GM19351 (cell line): ENCODE measurements around the gene SETD6.
"Not testable (repeated sequence)": the region's sequence is repeated elsewhere in the genome, so short reads cannot be mapped to it uniquely, and the experiment has no call there.

Experiments
- ATAC-seq: cut with Tn5 transposase; IDR thresholded peaks from one replicate; pipeline ENCODE4 v1.9.1; 2021; ENCODE audit warnings: mild to moderate bottlenecking, moderate library complexity; ENCODE audit not compliant: unreplicated experiment

SETD6 gene

GRCh38 chr16:58515125-58515870, at the start of gene SETD6:
Gene SETD6 (plus strand): TSS chr16:58515517. CDS start chr16:58515538, 21 bp downstream.
- ATAC-seq = peak; percentile 73

- no peak for ATAC-seq
Observed at GRCh38 chr16:58465817-58466216, 49.5 kb upstream of the SETD6 start.

GRCh38 chr16:58466396-58466795, 48.9 kb upstream of the SETD6 start:
- ATAC-seq = no peak

GRCh38 chr16:58467905-58468304, 47.4 kb upstream of the SETD6 start:
- ATAC-seq = no peak

GRCh38 chr16:58471209-58471975, 43.9 kb upstream of the SETD6 start:
- no peak for ATAC-seq

GRCh38 chr16:58472266-58472665, 43.1 kb upstream of the SETD6 start:
- ATAC-seq = no peak

GRCh38 chr16:58472827-58473226, 42.5 kb upstream of the SETD6 start:
- ATAC-seq = no peak

GRCh38 chr16:58474296-58474695, 41.0 kb upstream of the SETD6 start:
- no peak for ATAC-seq

- ATAC-seq = no peak
Observed at GRCh38 chr16:58475091-58475619, 40.2 kb upstream of the SETD6 start.

GRCh38 chr16:58476791-58477190, 38.5 kb upstream of the SETD6 start:
- no peak for ATAC-seq

GRCh38 chr16:58478427-58478826, 36.9 kb upstream of the SETD6 start:
- ATAC-seq = no peak

- no peak for ATAC-seq
Observed at GRCh38 chr16:58481226-58481869, 34.0 kb upstream of the SETD6 start.

GRCh38 chr16:58481931-58482330, 33.4 kb upstream of the SETD6 start:
- no peak for ATAC-seq

GRCh38 chr16:58485184-58485887, 30.0 kb upstream of the SETD6 start:
- no peak for ATAC-seq

- ATAC-seq = peak; percentile 77
Observed at GRCh38 chr16:58487566-58488351, 27.6 kb upstream of the SETD6 start.

GRCh38 chr16:58488531-58488930, 26.8 kb upstream of the SETD6 start:
- ATAC-seq = no peak

GRCh38 chr16:58490065-58490464, 25.3 kb upstream of the SETD6 start:
- ATAC-seq = no peak

GRCh38 chr16:58490539-58490938, 24.8 kb upstream of the SETD6 start:
- not testable (repeated sequence) for ATAC-seq

GRCh38 chr16:58492066-58492465, 23.3 kb upstream of the SETD6 start:
- no peak for ATAC-seq

GRCh38 chr16:58492735-58493134, 22.6 kb upstream of the SETD6 start:
- no peak for ATAC-seq
